ENCODE data around the gene INTS2. TPM values are rescaled to one million over a fixed set of nuclear protein-coding genes. Genes with fewer than 3 reads are reported as not detected.

INTS2 gene
- total RNA-seq, 1 donor from 2014 or later = 12.3 TPM

DNA sequence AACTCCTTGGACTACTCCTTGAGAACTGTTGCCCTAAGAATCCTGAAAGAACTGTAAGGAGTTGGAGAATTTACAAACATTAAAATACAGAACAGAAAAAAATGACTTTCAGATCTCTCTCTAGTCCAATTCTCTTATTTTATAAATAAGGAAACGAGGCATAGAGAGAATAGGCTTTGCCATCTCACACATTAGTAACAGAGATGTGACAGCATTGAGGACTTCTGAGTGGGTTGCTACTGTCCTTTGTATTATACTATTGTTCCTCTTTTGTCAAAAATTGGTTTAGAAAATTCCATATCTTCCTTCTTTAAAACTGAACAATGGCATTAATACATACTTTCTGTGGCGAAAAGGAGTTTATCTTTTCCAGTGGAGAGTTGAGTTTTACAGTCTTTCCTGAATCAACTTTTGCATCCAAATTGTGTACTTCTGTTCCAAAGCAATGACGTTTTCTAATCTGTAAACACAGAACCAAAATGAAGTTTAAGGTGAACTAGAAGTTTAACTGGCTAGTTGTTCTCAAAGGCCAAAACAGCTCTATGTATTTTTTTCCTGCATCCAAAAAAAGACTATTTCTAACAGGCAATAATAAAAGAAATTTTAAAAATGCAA lies 80.9 kb downstream of the INTS2 start:
- TF ChIP-seq, protein P1, sequence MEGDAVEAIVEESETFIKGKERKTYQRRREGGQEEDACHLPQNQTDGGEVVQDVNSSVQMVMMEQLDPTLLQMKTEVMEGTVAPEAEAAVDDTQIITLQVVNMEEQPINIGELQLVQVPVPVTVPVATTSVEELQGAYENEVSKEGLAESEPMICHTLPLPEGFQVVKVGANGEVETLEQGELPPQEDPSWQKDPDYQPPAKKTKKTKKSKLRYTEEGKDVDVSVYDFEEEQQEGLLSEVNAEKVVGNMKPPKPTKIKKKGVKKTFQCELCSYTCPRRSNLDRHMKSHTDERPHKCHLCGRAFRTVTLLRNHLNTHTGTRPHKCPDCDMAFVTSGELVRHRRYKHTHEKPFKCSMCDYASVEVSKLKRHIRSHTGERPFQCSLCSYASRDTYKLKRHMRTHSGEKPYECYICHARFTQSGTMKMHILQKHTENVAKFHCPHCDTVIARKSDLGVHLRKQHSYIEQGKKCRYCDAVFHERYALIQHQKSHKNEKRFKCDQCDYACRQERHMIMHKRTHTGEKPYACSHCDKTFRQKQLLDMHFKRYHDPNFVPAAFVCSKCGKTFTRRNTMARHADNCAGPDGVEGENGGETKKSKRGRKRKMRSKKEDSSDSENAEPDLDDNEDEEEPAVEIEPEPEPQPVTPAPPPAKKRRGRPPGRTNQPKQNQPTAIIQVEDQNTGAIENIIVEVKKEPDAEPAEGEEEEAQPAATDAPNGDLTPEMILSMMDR (IDR thresholded peaks at IDR 0.05; ENCODE audit: unreplicated experiment) = no peak
- Mint-ChIP-seq H3K36me3 (ENCODE audit: low read depth, unreplicated experiment) (no peaks in the 10 kb centered on the region), H3K27me3 (ENCODE audit: unreplicated experiment) (no peaks in the 10 kb centered on the region), H3K4me1 (ENCODE audit: unreplicated experiment) (no peaks in the 10 kb centered on the region), H3K9me3 (ENCODE audit: unreplicated experiment) (no peaks in the 10 kb centered on the region), H3K27ac (ENCODE audit: unreplicated experiment) (no peak overlapping the region), H3K4me3 (ENCODE audit: unreplicated experiment) (no peak overlapping the region)
- no peak for DNase-seq (ENCODE audit: low spot score)

DNA sequence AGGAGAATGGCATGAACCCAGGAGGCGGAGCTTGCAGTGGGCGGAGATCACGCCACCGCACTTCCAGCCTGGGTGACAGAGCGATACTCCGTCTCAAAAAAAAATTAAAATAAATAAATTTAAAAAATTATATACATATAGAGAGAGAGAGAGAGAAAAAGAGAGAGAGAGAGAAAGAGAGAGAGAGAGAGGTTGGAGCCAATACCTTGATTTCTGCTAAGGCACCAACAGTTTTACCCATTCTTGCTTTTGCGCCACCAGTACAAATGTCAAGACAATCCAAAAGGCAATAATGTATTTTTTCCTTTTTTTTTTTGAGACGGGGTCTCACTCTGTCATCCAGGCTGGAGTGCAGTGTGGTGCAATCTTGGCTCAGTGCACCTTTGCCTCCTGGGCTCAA lies 81.7 kb downstream of the INTS2 start:
- no peak overlapping the region for H3K4me3 Mint-ChIP-seq (ENCODE audit: unreplicated experiment)

DNA sequence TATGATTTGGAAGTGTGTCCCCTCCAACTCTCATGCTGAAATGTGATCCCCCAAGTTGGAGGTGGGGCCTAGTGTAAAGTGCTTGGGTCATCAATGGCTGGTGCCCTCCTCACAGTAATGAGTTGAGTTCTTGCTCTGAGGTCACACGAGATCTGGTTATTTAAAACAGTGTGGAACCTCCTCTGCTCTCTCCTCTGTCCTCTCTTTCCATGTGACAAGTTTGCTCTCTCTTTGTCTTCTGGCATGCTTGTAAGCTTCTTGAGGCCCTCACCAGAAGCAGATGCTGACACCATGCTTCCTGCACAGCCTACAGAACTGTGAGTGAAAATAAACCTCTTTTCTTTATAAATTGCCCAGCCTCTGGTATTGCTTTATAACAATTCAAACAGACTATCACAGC lies 84.3 kb downstream of the INTS2 start:
- Mint-ChIP-seq H3K36me3 (ENCODE audit: low read depth, unreplicated experiment) (no peaks in the 10 kb centered on the region), H3K27ac (ENCODE audit: unreplicated experiment) (no peak overlapping the region), H3K4me1 (ENCODE audit: unreplicated experiment) (no peaks in the 10 kb centered on the region), H3K4me3 (ENCODE audit: unreplicated experiment) (no peak overlapping the region), H3K9me3 (ENCODE audit: unreplicated experiment) (no peaks in the 10 kb centered on the region), H3K27me3 (ENCODE audit: unreplicated experiment) (no peaks in the 10 kb centered on the region)
- no peak for DNase-seq (ENCODE audit: low spot score)
- TF ChIP-seq, protein P1 (IDR thresholded peaks at IDR 0.05; ENCODE audit: unreplicated experiment) = no peak

More for the DNA sequence above, 81.7 kb downstream of the INTS2 start:
- no peaks in the 10 kb centered on the region for H3K9me3 Mint-ChIP-seq (ENCODE audit: unreplicated experiment)
- no peaks in the 10 kb centered on the region for H3K4me1 Mint-ChIP-seq (ENCODE audit: unreplicated experiment)
- H3K27me3 Mint-ChIP-seq (ENCODE audit: unreplicated experiment) = no peaks in the 10 kb centered on the region
- no peaks in the 10 kb centered on the region for H3K36me3 Mint-ChIP-seq (ENCODE audit: low read depth, unreplicated experiment)
- no peak for DNase-seq (ENCODE audit: low spot score)
- no peak overlapping the region for H3K27ac Mint-ChIP-seq (ENCODE audit: unreplicated experiment)
- TF ChIP-seq, protein P1 (IDR thresholded peaks at IDR 0.05; ENCODE audit: unreplicated experiment) = no peak

DNA sequence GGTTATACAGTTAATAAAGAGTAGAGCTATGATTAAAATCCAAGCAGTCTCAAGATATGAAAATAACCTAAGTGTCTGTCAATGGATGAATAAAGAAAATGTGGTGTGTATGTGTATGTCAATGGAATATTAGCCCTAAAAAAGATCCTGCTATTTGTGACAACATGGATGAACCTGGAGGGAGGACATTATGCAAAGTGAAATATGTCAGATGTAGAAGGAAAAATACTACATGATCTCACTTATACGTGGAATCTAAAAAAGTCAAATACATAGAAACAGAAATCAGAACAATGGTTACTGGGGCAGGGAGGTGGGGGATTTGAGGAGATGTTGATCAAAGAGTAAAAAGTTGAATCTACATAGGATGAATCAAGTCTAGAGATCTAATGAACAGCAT lies 84.9 kb downstream of the INTS2 start:
- H3K27ac Mint-ChIP-seq (ENCODE audit: unreplicated experiment) = no peak overlapping the region
- no peak for DNase-seq (ENCODE audit: low spot score)
- no peak overlapping the region for H3K4me3 Mint-ChIP-seq (ENCODE audit: unreplicated experiment)
- no peaks in the 10 kb centered on the region for H3K27me3 Mint-ChIP-seq (ENCODE audit: unreplicated experiment)
- H3K36me3 Mint-ChIP-seq (ENCODE audit: low read depth, unreplicated experiment) = no peaks in the 10 kb centered on the region
- H3K9me3 Mint-ChIP-seq (ENCODE audit: unreplicated experiment) = no peaks in the 10 kb centered on the region
- H3K4me1 Mint-ChIP-seq (ENCODE audit: unreplicated experiment) = no peaks in the 10 kb centered on the region
- TF ChIP-seq, protein P1 (IDR thresholded peaks at IDR 0.05; ENCODE audit: unreplicated experiment) = no peak

DNA sequence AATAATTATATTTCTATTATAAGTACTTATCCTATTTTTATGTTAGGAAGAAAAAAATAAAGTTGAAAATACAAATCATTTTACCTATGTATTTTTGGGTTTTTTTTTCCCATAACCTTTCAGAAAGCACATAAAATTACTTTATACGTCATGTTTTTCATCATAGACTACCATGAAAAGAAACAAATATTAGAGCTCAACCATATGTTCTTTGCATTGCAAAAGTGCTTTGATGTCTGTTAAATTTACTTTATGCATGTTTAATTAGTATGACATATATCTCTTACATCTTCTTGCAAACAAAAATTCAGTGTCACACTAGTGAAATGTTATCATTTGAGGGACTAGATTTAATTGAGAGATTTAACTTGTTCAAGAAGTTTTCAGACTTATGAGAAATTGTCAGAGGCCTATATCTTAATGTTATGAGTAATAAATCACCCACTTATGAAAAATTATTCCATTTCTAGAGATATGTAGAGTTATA lies 88.4 kb downstream of the INTS2 start:
- H3K9me3 Mint-ChIP-seq (ENCODE audit: unreplicated experiment) = no peaks in the 10 kb centered on the region
- H3K36me3 Mint-ChIP-seq (ENCODE audit: low read depth, unreplicated experiment) = no peaks in the 10 kb centered on the region
- H3K27me3 Mint-ChIP-seq (ENCODE audit: unreplicated experiment) = no peaks in the 10 kb centered on the region
- H3K4me3 Mint-ChIP-seq (ENCODE audit: unreplicated experiment) = no peak overlapping the region
- no peak overlapping the region for H3K27ac Mint-ChIP-seq (ENCODE audit: unreplicated experiment)
- TF ChIP-seq, protein P1 (IDR thresholded peaks at IDR 0.05; ENCODE audit: unreplicated experiment) = no peak
- DNase-seq (ENCODE audit: low spot score) = no peak
- no peaks in the 10 kb centered on the region for H3K4me1 Mint-ChIP-seq (ENCODE audit: unreplicated experiment)
